ENCODE results near the gene MTCH2.

MTCH2 gene

DNA sequence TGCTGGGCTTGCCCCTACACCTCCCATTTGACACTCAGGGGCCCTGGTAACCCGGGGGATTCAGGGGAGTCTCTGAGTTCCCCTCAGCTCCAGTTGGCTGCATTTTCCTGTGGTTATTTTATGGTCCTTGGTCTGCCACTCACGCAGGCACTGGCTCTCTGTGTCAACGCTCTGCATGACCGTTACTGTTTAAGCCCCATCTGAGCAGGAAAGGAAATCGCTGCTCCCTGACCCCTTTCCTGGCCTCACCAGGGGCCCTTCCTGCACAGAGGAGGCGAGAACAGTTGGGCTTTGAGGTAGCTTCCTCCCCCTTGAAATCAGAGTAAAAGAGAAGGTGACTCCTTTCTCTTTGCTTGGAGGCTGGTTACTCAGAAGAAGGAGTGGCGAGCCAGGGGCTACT is 50.6 kb downstream of the MTCH2 start:
- Histone ChIP-seq H3K9me3 (ENCODE audit: control insufficient read depth, low read length) (no peaks in the 10 kb centered on the region), H3K27ac (ENCODE audit: low read depth, low read length, severe bottlenecking) (peak overlapping the region; percentile 45), H3K4me3 (ENCODE audit: extremely low read depth, insufficient read depth, low read length, poor library complexity, severe bottlenecking) (no peak overlapping the region), H3K36me3 (ENCODE audit: control insufficient read depth, insufficient read depth, low read length) (no peaks in the 10 kb centered on the region), H3K4me1 (ENCODE audit: control insufficient read depth, insufficient read depth, low read length, poor library complexity, severe bottlenecking) (peaks cover 5% of the 10 kb centered on the region)
- 51 to 56% methylated on average over 6 to 7 of the region's 7 CpGs for WGBS, 2 experiments (ENCODE audit: insufficient coverage in 2 of 2)

- WGBS, 2 experiments (ENCODE audit: insufficient coverage in 2 of 2) = 97 to 98% methylated on average over 104 to 121 of the region's 122 CpGs
- peaks cover 3% of the 10 kb centered on the region for H3K36me3 ChIP-seq (ENCODE audit: control insufficient read depth, insufficient read depth, low read length)
- no peak overlapping the region for H3K4me3 ChIP-seq (ENCODE audit: extremely low read depth, insufficient read depth, low read length, poor library complexity, severe bottlenecking)
- H3K9me3 ChIP-seq (ENCODE audit: control insufficient read depth, low read length) = no peaks in the 10 kb centered on the region
- H3K4me1 ChIP-seq (ENCODE audit: control insufficient read depth, insufficient read depth, low read length, poor library complexity, severe bottlenecking) = peaks cover 5% of the 10 kb centered on the region
- no peak overlapping the region for H3K27ac ChIP-seq (ENCODE audit: low read depth, low read length, severe bottlenecking)
These were observed 52.1 kb downstream of the MTCH2 start for GRCh38 chr11:47589977-47590861.

DNA sequence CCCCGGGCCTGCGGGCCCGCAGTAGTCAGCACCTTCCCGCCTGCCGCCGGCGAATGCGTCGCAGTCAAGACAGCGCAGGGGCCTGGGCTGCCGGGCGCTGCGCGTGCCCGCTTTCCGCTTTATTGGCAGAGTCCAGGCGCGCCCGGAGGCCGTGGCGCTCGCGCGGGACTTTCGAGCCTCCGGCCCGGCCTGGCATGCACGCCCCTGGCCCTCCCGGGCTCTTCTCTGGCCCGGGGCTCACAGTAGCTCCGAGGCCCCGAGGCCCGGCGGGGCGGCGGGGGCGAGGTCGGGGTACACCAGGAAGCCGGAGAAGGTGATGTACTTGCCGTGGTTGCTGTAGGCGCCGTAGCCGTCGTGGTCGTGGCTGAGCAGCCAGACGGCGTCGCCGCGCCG is 52.8 kb downstream of the MTCH2 start:
- WGBS, 2 experiments (ENCODE audit: insufficient coverage in 2 of 2) = 95 to 98% methylated on average over 48 to 51 of the region's 51 CpGs
- no peak overlapping the region for H3K27ac ChIP-seq (ENCODE audit: low read depth, low read length, severe bottlenecking)
- H3K4me1 ChIP-seq (ENCODE audit: control insufficient read depth, insufficient read depth, low read length, poor library complexity, severe bottlenecking) = peaks cover 5% of the 10 kb centered on the region
- peaks cover 9% of the 10 kb centered on the region for H3K36me3 ChIP-seq (ENCODE audit: control insufficient read depth, insufficient read depth, low read length)
- no peaks in the 10 kb centered on the region for H3K9me3 ChIP-seq (ENCODE audit: control insufficient read depth, low read length)
- H3K4me3 ChIP-seq (ENCODE audit: extremely low read depth, insufficient read depth, low read length, poor library complexity, severe bottlenecking) = no peak overlapping the region

DNA sequence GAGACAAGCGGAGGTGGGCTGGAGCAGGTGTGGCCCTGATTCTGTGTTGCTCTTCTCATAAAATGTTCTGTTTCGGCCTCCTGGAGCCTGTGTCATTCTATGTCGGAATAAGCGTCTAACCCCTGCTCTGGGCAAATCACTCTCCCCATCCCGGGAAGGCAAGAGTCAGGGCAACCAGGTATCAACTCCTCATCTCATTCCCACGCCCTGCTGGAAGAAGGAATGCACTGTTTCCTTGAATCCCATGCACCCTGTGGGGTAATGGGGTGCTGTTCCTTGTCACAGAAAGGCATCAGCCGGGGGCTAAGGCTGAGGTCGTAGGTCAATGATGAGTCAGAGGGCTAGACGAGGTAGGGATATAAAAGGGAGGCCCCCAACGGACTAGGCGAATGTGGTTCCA is 53.2 kb downstream of the MTCH2 start:
- 89 to 96% methylated on average over 6 to 7 of the region's 11 CpGs for WGBS, 2 experiments (ENCODE audit: insufficient coverage in 2 of 2)
- Histone ChIP-seq H3K27ac (ENCODE audit: low read depth, low read length, severe bottlenecking) (no peak overlapping the region), H3K4me1 (ENCODE audit: control insufficient read depth, insufficient read depth, low read length, poor library complexity, severe bottlenecking) (peaks cover 5% of the 10 kb centered on the region), H3K36me3 (ENCODE audit: control insufficient read depth, insufficient read depth, low read length) (peaks cover 13% of the 10 kb centered on the region), H3K9me3 (ENCODE audit: control insufficient read depth, low read length) (no peaks in the 10 kb centered on the region), H3K4me3 (ENCODE audit: extremely low read depth, insufficient read depth, low read length, poor library complexity, severe bottlenecking) (no peak overlapping the region)

- Histone ChIP-seq H3K4me1 (ENCODE audit: control insufficient read depth, insufficient read depth, low read length, poor library complexity, severe bottlenecking) (no peaks in the 10 kb centered on the region), H3K9me3 (ENCODE audit: control insufficient read depth, low read length) (no peaks in the 10 kb centered on the region), H3K4me3 (ENCODE audit: extremely low read depth, insufficient read depth, low read length, poor library complexity, severe bottlenecking) (no peak overlapping the region), H3K36me3 (ENCODE audit: control insufficient read depth, insufficient read depth, low read length) (peaks cover 26% of the 10 kb centered on the region), H3K27ac (ENCODE audit: low read depth, low read length, severe bottlenecking) (no peak overlapping the region)
- WGBS, 2 experiments (ENCODE audit: insufficient coverage in 2 of 2) = 92 to 94% methylated on average over 11 to 12 of the region's 14 CpGs
These were observed 54.5 kb downstream of the MTCH2 start for GRCh38 chr11:47587723-47588326.

DNA sequence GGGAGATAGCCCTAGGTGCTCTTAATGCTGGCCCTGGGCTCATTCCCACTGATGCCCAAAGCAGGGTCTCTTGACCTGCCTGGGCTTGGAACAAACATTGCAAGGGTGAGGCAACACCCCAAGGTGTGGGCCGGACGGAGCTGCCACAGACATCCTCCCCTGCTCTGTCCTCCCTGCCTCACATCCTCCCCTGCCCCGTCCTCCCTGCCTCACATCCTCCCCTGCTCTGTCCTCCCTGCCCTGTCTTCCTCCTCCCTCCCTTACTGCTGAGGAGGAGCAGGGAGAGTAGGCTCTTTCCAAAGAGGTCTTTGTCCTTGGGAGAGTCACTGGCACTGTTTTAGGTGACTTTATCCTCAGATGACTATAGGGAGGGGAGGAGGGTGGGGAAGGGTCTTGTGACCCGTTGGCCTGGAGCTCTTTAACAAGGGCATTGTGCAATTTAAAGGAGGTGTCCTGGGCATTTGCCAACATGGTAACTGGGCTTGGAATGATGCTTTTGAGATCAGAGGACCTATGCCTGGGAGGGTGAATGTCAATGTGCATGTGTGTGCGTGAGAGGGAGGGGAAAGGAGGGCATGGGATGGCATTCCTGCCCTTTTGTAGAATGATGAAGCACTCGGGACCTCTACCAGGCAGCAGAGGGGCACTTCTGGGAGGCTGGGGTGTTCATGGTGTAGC is 55.2 kb downstream of the MTCH2 start:
- WGBS, 2 experiments (ENCODE audit: insufficient coverage in 2 of 2) = 91 to 95% methylated on average over 5 of the region's 6 CpGs
- Histone ChIP-seq H3K4me3 (ENCODE audit: extremely low read depth, insufficient read depth, low read length, poor library complexity, severe bottlenecking) (no peak overlapping the region), H3K36me3 (ENCODE audit: control insufficient read depth, insufficient read depth, low read length) (peaks cover 33% of the 10 kb centered on the region), H3K9me3 (ENCODE audit: control insufficient read depth, low read length) (no peaks in the 10 kb centered on the region), H3K4me1 (ENCODE audit: control insufficient read depth, insufficient read depth, low read length, poor library complexity, severe bottlenecking) (no peaks in the 10 kb centered on the region), H3K27ac (ENCODE audit: low read depth, low read length, severe bottlenecking) (no peak overlapping the region)

DNA sequence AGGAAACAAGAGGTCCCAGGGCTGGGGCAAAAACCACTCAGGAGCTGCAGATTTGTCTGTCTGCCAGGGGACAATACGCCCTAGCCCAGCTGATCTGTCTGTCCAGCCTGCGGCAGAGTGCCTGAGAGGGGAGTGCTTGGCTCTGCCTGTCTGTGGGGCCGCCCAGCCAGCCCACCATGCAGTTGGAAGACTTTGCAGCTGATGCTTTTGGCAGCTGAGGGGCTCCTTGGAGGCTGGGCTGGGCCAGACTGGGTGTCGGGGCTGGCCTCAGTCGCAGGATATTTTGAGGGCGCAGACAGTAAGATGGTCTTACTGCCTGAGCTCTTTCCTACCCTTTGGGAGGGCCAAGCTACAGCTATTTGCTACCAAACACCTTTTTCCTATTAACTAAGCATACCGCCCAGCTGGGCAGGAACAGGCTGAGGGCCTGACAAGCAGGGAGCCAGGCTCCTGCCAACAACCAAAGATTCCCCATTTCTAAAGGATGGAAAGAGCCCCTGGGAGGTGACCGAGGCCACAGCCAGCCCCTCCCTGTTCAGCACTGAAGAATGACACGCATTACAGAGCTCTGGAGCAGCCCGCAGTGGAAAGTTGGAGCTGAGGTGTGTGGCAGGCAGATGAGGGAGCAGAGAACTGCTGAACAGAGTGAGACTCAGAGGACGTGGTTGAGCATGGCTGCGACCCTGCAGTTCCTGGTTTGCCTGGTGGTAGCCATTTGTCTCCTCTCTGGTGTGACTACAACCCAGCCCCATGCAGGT is 56.1 kb downstream of the MTCH2 start, which contains the start of gene FAM180B:
Gene FAM180B, plus strand, starts transcription at position 581 of the 758 bp plus-strand sequence. Its CDS starts 91 bp downstream, at position 672.
- 89 to 90% methylated on average over 10 to 12 of the region's 12 CpGs for WGBS, 2 experiments (ENCODE audit: insufficient coverage in 2 of 2)
- peak within 1 kb of the TSS; percentile 3 for H3K27ac ChIP-seq (ENCODE audit: low read depth, low read length, severe bottlenecking)
- no peak within 1 kb of the TSS for H3K4me3 ChIP-seq (ENCODE audit: extremely low read depth, insufficient read depth, low read length, poor library complexity, severe bottlenecking)
- peaks cover 42% of the 10 kb centered on the region for H3K36me3 ChIP-seq (ENCODE audit: control insufficient read depth, insufficient read depth, low read length)
- no peaks in the 10 kb centered on the region for H3K9me3 ChIP-seq (ENCODE audit: control insufficient read depth, low read length)
- no peaks in the 10 kb centered on the region for H3K4me1 ChIP-seq (ENCODE audit: control insufficient read depth, insufficient read depth, low read length, poor library complexity, severe bottlenecking)

GRCh38 chr11:47583844-47584243 is 58.5 kb downstream of the MTCH2 start:
- Histone ChIP-seq H3K36me3 (ENCODE audit: control insufficient read depth, insufficient read depth, low read length) (peaks cover 54% of the 10 kb centered on the region), H3K9me3 (ENCODE audit: control insufficient read depth, low read length) (no peaks in the 10 kb centered on the region), H3K4me3 (ENCODE audit: extremely low read depth, insufficient read depth, low read length, poor library complexity, severe bottlenecking) (no peak overlapping the region), H3K4me1 (ENCODE audit: control insufficient read depth, insufficient read depth, low read length, poor library complexity, severe bottlenecking) (no peaks in the 10 kb centered on the region), H3K27ac (ENCODE audit: low read depth, low read length, severe bottlenecking) (no peak overlapping the region)
- WGBS, 2 experiments (ENCODE audit: insufficient coverage in 2 of 2) = 89 to 98% methylated on average over 4 to 5 of the region's 5 CpGs

DNA sequence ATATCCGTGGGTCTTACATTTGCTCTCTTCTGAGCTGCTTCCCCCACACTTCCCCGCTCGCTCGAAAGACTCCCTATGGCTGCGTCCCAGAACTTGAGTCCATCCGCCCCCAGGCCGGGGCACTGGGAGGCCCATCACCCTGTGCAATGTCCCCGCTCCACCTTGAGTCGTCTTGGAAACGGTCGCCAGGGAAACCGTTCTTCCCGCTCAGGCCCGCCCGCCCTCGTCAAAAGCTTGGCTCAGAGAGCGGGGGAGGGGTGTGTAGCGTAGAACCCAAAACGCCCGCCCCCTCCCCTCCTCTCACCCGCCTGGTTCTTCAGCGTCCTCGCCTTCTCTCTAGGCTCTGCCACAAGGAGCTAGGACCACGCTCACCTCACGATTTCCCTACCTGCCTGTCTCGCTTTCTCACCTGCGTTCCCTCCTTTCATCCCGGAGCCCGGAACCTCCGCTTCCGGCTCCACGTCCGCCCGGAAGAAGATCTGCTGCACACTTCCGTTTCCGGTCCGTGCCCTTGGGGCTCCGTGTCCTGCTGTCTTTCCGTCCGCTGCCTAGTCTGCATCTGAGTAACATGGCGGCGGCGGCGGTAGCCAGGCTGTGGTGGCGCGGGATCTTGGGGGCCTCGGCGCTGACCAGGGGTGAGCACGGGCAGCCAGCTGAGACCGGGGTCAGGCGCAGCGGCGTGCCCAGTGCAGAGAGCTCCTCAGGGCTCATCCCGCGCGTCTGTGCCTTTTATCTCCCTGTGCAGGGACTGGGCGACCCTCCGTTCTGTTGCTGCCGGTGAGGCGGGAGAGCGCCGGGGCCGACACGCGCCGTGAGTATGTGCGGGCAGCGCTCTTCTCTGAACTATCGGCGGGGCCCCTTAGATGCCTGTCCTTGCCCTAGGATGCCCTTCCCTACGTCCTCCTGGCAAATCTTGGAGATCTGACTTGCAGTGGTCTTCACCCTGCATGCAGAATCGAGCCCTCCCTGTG is 63.5 kb downstream of the MTCH2 start, which contains the start of the genes KBTBD4 and NDUFS3:
Gene KBTBD4, minus strand, starts transcription at position 447 of the 971 bp plus-strand sequence. Its CDS starts 19 bp downstream, at position 428.
Gene NDUFS3, plus strand, starts transcription at position 551 of the 971 bp plus-strand sequence. Its CDS starts 18 bp downstream, at position 569.
- Histone ChIP-seq H3K9me3 (ENCODE audit: control insufficient read depth, low read length) (no peaks in the 10 kb centered on the region), H3K27ac (ENCODE audit: low read depth, low read length, severe bottlenecking) (peak within 1 kb of the TSS; percentile 90), H3K36me3 (ENCODE audit: control insufficient read depth, insufficient read depth, low read length) (peaks cover 73% of the 10 kb centered on the region), H3K4me1 (ENCODE audit: control insufficient read depth, insufficient read depth, low read length, poor library complexity, severe bottlenecking) (peaks cover 5% of the 10 kb centered on the region), H3K4me3 (ENCODE audit: extremely low read depth, insufficient read depth, low read length, poor library complexity, severe bottlenecking) (peak within 1 kb of the TSS; percentile 96)
- WGBS, 2 experiments (ENCODE audit: insufficient coverage in 2 of 2) = 0% methylated on average over 58 to 69 of the region's 72 CpGs
